Measurements from ENCODE around the gene FBXO45. TPM values are rescaled to one million over a fixed set of nuclear protein-coding genes. Genes with fewer than 3 reads are reported as not detected.
A peak's percentile ranks its signal among the peaks of the same experiment; 100 is the strongest.

FBXO45 gene
- total and polyA plus RNA-seq, 9 donors, result 10.5 to 15.9 (median 13.4) TPM

DNA sequence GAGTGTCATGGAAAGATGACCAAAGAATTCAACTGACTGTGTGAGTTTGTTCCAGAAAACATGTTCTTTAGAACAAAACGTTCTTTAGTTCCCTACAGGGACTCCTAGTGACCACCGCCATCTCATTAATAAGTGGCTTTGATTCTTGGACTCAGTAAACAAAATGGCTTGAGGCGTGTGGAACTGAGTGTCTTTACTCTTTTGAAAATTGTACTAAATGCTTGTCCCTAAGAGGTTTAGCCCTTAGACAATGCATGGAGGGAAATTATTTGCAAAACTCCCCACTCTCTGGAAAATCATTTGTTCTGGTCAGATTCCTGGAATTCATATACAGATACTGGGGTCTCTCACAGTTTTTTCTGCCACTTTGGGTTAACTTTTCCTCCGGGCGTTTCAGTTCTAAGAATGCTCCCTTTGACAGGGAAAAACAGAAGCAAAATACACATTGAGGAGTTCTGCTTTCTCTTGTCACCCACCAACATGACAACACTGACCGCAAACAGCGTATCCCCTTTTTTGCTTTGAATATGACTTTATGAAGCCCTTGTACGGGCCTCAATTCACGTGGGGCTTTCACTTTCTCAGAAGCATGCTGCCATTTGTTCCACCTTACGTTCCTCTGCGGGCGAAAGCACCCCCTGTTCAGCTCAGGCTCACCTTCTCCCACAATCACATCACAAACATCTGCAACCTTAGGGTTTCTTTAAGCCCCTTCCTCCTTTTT, 55.8 kb downstream of the FBXO45 start:
- Histone ChIP-seq H3K4me3 (ENCODE audit: low read length) (no peak overlapping the region), H3K27ac (ENCODE audit: low read length) (peak overlapping the region; percentile 37), H3K27me3 (ENCODE audit: control insufficient read depth, insufficient read depth, low read length) (peaks cover 2% of the 10 kb centered on the region), H3K36me3 (ENCODE audit: control insufficient read depth, insufficient read depth, low read length) (no peaks in the 10 kb centered on the region), H3K4me1 (ENCODE audit: control insufficient read depth, insufficient read depth, low read length) (peaks cover 4% of the 10 kb centered on the region), H3K9me3 (replicated peaks; ENCODE audit: control insufficient read depth, low read depth, low read length) (no peaks in the 10 kb centered on the region)
- peak; percentile 76 for DNase-seq
- WGBS (ENCODE audit: insufficient coverage), result 65% methylated on average over 10 of the region's 12 CpGs

DNA sequence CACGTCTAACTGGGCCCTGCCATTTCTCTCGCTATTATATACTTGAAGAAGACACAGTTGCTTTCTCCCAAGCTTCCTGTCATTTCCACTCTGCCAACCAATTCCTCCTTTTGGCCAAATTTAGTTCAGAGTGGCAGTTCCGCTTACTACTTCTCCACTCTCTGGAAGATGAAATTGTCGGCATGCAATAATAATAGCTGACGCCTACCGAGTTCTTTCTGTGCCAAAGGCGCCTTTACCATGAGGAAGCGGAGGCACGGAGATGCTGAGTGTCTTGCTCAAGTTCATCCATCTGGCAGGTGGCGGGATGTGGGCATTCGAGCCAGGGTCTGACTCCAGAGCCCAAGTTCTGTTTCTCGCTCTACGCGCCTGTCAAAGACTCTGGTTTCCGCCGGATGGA, 56.4 kb downstream of the FBXO45 start:
- no peaks in the 10 kb centered on the region for H3K36me3 ChIP-seq (ENCODE audit: control insufficient read depth, insufficient read depth, low read length)
- DNase-seq, result peak; percentile 78
- no peaks in the 10 kb centered on the region for H3K9me3 ChIP-seq (replicated peaks; ENCODE audit: control insufficient read depth, low read depth, low read length)
- peaks cover 4% of the 10 kb centered on the region for H3K4me1 ChIP-seq (ENCODE audit: control insufficient read depth, insufficient read depth, low read length)
- H3K27me3 ChIP-seq (ENCODE audit: control insufficient read depth, insufficient read depth, low read length), result peaks cover 2% of the 10 kb centered on the region
- H3K27ac ChIP-seq (ENCODE audit: low read length), result no peak overlapping the region
- WGBS (ENCODE audit: insufficient coverage), result 93% methylated on average over 14 of the region's 16 CpGs
- no peak overlapping the region for H3K4me3 ChIP-seq (ENCODE audit: low read length)

DNA sequence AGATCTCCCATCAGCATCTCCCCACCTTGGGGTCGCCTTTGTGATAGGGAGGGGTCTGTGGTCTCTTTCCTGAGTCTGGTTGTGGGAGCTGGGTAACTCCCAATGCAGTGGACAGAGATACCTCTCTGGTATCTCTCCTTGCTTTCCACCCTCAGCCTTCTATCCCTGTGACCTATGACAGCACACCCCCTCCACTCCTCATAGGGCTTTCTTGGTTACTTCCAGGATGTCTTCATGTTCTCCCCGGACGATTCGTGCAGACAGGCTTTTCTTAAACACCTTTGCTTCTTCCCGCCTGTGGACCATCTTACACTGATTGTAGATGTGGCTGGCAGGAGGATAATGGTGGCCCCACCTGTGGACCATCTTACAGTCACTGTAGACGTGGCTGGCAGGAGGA, 56.9 kb downstream of the FBXO45 start:
- no peak for DNase-seq
- WGBS (ENCODE audit: insufficient coverage), result 94% methylated on average over 3 of the region's 6 CpGs
- no peaks in the 10 kb centered on the region for H3K36me3 ChIP-seq (ENCODE audit: control insufficient read depth, insufficient read depth, low read length)
- H3K4me3 ChIP-seq (ENCODE audit: low read length), result no peak overlapping the region
- H3K9me3 ChIP-seq (replicated peaks; ENCODE audit: control insufficient read depth, low read depth, low read length), result no peaks in the 10 kb centered on the region
- H3K4me1 ChIP-seq (ENCODE audit: control insufficient read depth, insufficient read depth, low read length), result peaks cover under 1% of the 10 kb centered on the region
- peaks cover 2% of the 10 kb centered on the region for H3K27me3 ChIP-seq (ENCODE audit: control insufficient read depth, insufficient read depth, low read length)
- no peak overlapping the region for H3K27ac ChIP-seq (ENCODE audit: low read length)

DNA sequence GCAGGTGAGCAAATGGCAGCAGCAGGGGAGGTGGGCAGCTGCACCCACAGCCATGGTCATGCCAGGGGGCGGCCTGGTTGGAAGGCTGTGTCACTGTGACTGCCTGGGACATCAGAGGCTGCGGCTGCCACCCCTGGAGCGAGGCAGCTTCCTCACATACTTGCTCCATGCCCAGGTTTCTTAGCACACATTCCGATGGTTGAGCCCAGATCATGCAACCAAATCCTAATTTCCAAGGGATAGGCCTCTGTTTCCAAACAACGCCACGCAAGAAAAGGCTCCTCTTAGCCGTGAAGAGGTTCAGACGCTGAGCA, 59.4 kb downstream of the FBXO45 start:
- H3K4me1 ChIP-seq (ENCODE audit: control insufficient read depth, insufficient read depth, low read length), result peaks cover 7% of the 10 kb centered on the region
- DNase-seq, result no peak

DNA sequence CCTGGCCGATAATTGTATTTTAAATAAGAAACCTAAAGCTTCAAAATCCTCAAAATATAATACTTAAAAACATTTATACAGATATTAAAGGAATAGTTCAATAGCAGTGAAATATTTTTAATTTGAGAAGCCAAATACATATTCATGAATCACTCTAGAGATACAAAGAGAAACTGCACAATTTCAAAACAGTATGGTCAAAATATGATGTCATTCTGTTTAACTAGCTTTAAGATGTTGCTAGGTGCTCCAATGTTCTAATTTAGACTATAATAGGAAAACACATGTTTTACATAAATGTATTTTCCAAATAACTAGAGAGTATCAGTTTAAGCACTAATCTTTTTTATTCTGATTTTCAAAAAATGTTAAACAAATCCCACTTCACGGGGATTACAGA, 60.8 kb downstream of the FBXO45 start:
- no peak for DNase-seq
- Histone ChIP-seq H3K36me3 (ENCODE audit: control insufficient read depth, insufficient read depth, low read length) (no peaks in the 10 kb centered on the region), H3K4me3 (ENCODE audit: low read length) (no peak overlapping the region), H3K9me3 (replicated peaks; ENCODE audit: control insufficient read depth, low read depth, low read length) (no peaks in the 10 kb centered on the region), H3K4me1 (ENCODE audit: control insufficient read depth, insufficient read depth, low read length) (peaks cover 15% of the 10 kb centered on the region), H3K27me3 (ENCODE audit: control insufficient read depth, insufficient read depth, low read length) (peaks cover 2% of the 10 kb centered on the region), H3K27ac (ENCODE audit: low read length) (no peak overlapping the region)
- no CpG with 5 or more reads among the region's 2 CpGs for WGBS (ENCODE audit: insufficient coverage)

More for the DNA sequence above, 59.4 kb downstream of the FBXO45 start:
- H3K9me3 ChIP-seq (replicated peaks; ENCODE audit: control insufficient read depth, low read depth, low read length), result no peaks in the 10 kb centered on the region
- H3K27me3 ChIP-seq (ENCODE audit: control insufficient read depth, insufficient read depth, low read length), result peaks cover 2% of the 10 kb centered on the region
- H3K4me3 ChIP-seq (ENCODE audit: low read length), result no peak overlapping the region
- H3K36me3 ChIP-seq (ENCODE audit: control insufficient read depth, insufficient read depth, low read length), result no peaks in the 10 kb centered on the region
- 95% methylated on average over 8 of the region's 8 CpGs for WGBS (ENCODE audit: insufficient coverage)
- H3K27ac ChIP-seq (ENCODE audit: low read length), result no peak overlapping the region

DNA sequence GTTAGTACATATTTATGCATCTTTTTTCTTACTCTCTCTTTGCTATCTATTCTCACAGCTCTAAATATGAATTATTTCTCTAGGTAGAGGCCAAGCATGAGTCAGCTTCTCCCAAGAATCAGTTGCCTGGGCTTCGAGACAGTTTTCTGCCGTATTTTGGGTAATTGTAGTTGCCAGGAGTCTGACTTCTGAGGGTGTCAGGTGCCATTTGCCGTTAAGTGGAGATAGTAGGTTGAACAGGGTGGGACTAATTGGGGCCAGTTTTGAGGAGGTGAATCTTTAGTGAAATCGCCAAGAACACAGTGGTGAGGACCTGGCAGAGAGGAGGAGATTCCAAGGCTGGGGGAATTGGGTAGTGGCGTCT, 63.2 kb downstream of the FBXO45 start:
- peak; percentile 18 for DNase-seq
- Histone ChIP-seq H3K27ac (ENCODE audit: low read length) (peak overlapping the region; percentile 95), H3K9me3 (replicated peaks; ENCODE audit: control insufficient read depth, low read depth, low read length) (no peaks in the 10 kb centered on the region), H3K36me3 (ENCODE audit: control insufficient read depth, insufficient read depth, low read length) (no peaks in the 10 kb centered on the region), H3K4me1 (ENCODE audit: control insufficient read depth, insufficient read depth, low read length) (peaks cover 15% of the 10 kb centered on the region), H3K4me3 (ENCODE audit: low read length) (peak overlapping the region; percentile 79), H3K27me3 (ENCODE audit: control insufficient read depth, insufficient read depth, low read length) (peaks cover 7% of the 10 kb centered on the region)
- 15% methylated on average over 5 of the region's 5 CpGs for WGBS (ENCODE audit: insufficient coverage)

DNA sequence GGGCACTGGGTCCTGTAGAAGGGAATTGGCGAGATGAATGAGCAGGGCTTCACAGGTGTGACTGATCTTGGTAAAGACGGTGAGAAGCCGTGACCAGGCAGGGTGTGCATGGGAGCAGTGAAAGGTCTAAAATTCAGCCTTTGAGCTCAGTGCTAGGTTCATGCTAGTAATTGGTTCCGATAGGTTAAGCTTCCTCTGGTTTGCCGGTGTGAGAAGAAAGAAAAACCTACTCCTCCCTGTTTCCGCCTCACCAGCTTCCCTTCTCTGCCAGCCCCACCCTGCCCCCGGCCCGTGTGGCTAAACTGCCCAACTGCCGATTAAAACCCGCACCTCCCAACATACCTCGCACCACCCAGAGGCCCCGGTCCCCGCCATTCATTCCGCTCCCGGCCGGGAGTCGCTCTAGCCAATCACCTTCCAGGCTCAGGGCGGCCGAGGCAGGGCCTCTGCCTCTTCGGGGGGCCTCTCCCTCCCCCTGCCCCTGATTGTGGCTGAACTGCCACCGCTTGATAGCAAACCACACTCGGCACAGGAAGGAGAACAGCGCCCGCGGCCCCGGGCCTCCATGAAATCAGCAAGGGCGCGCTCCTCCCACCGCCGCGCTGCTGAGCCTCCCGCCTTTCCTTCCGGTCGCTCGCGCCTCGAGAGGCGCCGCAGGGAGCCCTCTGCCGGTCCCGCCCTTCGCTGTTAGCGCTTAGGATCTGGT, 63.7 kb downstream of the FBXO45 start:
- no peaks in the 10 kb centered on the region for H3K36me3 ChIP-seq (ENCODE audit: control insufficient read depth, insufficient read depth, low read length)
- DNase-seq, result peak; percentile 91
- no peaks in the 10 kb centered on the region for H3K9me3 ChIP-seq (replicated peaks; ENCODE audit: control insufficient read depth, low read depth, low read length)
- peak overlapping the region; percentile 95 for H3K27ac ChIP-seq (ENCODE audit: low read length)
- H3K27me3 ChIP-seq (ENCODE audit: control insufficient read depth, insufficient read depth, low read length), result peaks cover 9% of the 10 kb centered on the region
- under 1% methylated on average over 41 of the region's 43 CpGs for WGBS (ENCODE audit: insufficient coverage)
- peaks cover 15% of the 10 kb centered on the region for H3K4me1 ChIP-seq (ENCODE audit: control insufficient read depth, insufficient read depth, low read length)
- peak overlapping the region; percentile 79 for H3K4me3 ChIP-seq (ENCODE audit: low read length)

DNA sequence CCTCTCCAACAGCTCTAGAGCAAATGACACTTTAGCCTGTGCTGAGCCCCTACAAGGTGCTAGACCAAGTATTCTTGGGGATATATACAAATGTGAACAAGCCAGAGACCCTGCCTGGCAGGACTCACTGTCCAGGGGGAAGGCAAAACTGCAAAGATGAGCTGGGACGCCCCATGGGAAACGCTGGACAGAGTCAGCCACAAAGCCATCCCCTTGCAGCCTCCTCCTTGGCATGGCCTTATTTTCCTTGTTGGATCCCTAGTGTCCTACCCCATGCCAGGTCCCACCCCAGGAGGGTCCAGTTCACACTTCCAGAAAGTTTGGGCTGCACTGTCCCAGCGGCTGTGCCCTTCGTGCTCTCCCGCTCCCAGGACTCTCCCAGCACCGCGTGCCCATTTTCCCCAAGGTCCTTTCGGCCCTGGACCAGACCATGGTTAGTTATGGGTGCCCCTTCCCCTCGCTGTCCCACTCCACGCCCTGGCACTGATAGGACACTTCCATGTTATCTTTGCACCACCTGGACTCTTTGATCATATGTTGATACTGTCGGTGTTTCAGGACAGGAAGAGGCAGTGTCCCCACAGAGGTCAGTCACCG, 65.2 kb downstream of the FBXO45 start:
- WGBS (ENCODE audit: insufficient coverage), result 83% methylated on average over 9 of the region's 12 CpGs
- H3K27ac ChIP-seq (ENCODE audit: low read length), result peak overlapping the region; percentile 65
- H3K27me3 ChIP-seq (ENCODE audit: control insufficient read depth, insufficient read depth, low read length), result peaks cover 13% of the 10 kb centered on the region
- H3K4me1 ChIP-seq (ENCODE audit: control insufficient read depth, insufficient read depth, low read length), result peaks cover 15% of the 10 kb centered on the region
- H3K36me3 ChIP-seq (ENCODE audit: control insufficient read depth, insufficient read depth, low read length), result no peaks in the 10 kb centered on the region
- H3K4me3 ChIP-seq (ENCODE audit: low read length), result no peak overlapping the region
- no peak for DNase-seq
- H3K9me3 ChIP-seq (replicated peaks; ENCODE audit: control insufficient read depth, low read depth, low read length), result no peaks in the 10 kb centered on the region

DNA sequence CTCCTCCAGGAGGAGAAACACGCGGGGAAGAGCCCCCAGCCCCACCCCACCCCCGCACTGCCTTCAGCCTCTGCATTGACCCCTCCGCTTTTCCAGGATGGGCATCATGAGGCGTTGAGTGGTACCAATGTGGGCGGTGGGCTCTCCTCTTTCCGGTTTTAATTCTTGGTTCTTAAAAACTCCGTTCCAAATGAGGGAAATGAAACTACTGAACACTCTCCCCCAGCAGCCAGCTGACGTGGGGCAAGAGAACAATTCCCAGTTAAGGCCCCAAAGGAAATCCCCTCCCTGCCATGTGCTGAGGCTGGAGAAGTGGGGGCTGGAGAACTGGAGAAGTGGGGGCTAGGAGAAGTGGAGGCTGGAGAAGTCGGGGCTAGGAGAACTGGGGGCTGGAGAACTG, 65.8 kb downstream of the FBXO45 start:
- peaks cover 19% of the 10 kb centered on the region for H3K27me3 ChIP-seq (ENCODE audit: control insufficient read depth, insufficient read depth, low read length)
- peaks cover 17% of the 10 kb centered on the region for H3K4me1 ChIP-seq (ENCODE audit: control insufficient read depth, insufficient read depth, low read length)
- H3K27ac ChIP-seq (ENCODE audit: low read length), result peak overlapping the region; percentile 65
- DNase-seq, result peak; percentile 75
- H3K9me3 ChIP-seq (replicated peaks; ENCODE audit: control insufficient read depth, low read depth, low read length), result no peaks in the 10 kb centered on the region
- H3K36me3 ChIP-seq (ENCODE audit: control insufficient read depth, insufficient read depth, low read length), result no peaks in the 10 kb centered on the region
- H3K4me3 ChIP-seq (ENCODE audit: low read length), result no peak overlapping the region
- no CpG with 5 or more reads among the region's 10 CpGs for WGBS (ENCODE audit: insufficient coverage)

DNA sequence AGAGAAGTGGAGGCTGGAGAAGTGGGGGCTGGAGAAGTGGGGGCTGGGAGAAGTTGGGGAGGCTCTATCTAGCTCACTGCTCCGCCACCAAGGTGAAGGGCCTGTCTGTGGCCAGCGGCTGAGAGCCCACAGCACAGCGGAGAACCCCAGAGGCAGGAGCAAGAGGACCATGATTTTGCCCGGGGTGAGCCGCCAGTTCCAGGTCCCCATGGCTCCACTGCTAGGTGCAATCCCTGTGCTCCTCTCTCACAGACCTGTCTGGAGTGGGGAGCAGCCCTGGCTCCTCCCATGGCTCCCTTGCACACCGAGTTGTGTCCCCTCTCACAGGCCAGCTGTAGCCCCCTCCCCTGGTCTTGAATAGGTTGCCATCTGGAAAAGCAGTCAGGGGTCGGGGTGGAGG, 66.4 kb downstream of the FBXO45 start:
- no peak overlapping the region for H3K4me3 ChIP-seq (ENCODE audit: low read length)
- no peaks in the 10 kb centered on the region for H3K9me3 ChIP-seq (replicated peaks; ENCODE audit: control insufficient read depth, low read depth, low read length)
- H3K27ac ChIP-seq (ENCODE audit: low read length), result no peak overlapping the region
- 86% methylated on average over 3 of the region's 7 CpGs for WGBS (ENCODE audit: insufficient coverage)
- peaks cover 23% of the 10 kb centered on the region for H3K27me3 ChIP-seq (ENCODE audit: control insufficient read depth, insufficient read depth, low read length)
- peaks cover 21% of the 10 kb centered on the region for H3K4me1 ChIP-seq (ENCODE audit: control insufficient read depth, insufficient read depth, low read length)
- DNase-seq, result no peak
- no peaks in the 10 kb centered on the region for H3K36me3 ChIP-seq (ENCODE audit: control insufficient read depth, insufficient read depth, low read length)

Measured in muscle of leg (tissue), 11 donors.